Osteocyte (in vitro differentiated cells): Measurements from ENCODE around the gene GAL3ST2. TPM values are rescaled to one million over a fixed set of nuclear protein-coding genes. Genes with fewer than 3 reads are reported as not detected.

Source experiments
- DNase-seq: peaks from one replicate; pipeline ENCODE4 v3.0.0; 2021; ENCODE audit warnings: mixed read lengths; ENCODE audit not compliant: unreplicated experiment; ENCODE audit errors: extremely low spot score
- H3K27ac Mint-ChIP-seq: one replicate; pipeline ENCODE4 v1.8.0; 2021; ENCODE audit warnings: mild to moderate bottlenecking, mixed read lengths; ENCODE audit not compliant: unreplicated experiment
- H3K27me3 Mint-ChIP-seq: one replicate; pipeline ENCODE4 v1.8.0; 2021; ENCODE audit warnings: mixed read lengths; ENCODE audit not compliant: unreplicated experiment
- H3K36me3 Mint-ChIP-seq: one replicate; pipeline ENCODE4 v1.8.0; 2021; ENCODE audit warnings: mixed read lengths; ENCODE audit not compliant: unreplicated experiment
- H3K4me1 Mint-ChIP-seq: one replicate; pipeline ENCODE4 v1.8.0; 2021; ENCODE audit warnings: mixed read lengths; ENCODE audit not compliant: unreplicated experiment
- H3K4me3 Mint-ChIP-seq: one replicate; pipeline ENCODE4 v1.8.0; 2021; ENCODE audit warnings: mild to moderate bottlenecking, moderate library complexity, mixed read lengths; ENCODE audit not compliant: unreplicated experiment
- H3K9me3 Mint-ChIP-seq: one replicate; pipeline ENCODE4 v1.8.0; 2021; ENCODE audit warnings: mixed read lengths; ENCODE audit not compliant: unreplicated experiment
- total RNA-seq: library from RNA; stranded (reverse); gene quantifications from 2 replicates; pipeline ENCODE4 v1.2.1, GENCODE V29; 2021
- TF ChIP-seq, protein P1 (sequence below): fragments of 200-600 bp; sonication (generic); IDR thresholded peaks from 2 replicates; pipeline ENCODE4 v1.5.0; 2021; ENCODE audit warnings: antibody characterized with exemption, mild to moderate bottlenecking, moderate library complexity

The GAL3ST2 gene
- total RNA-seq, 1 donor from 2014 or later: 0.48 TPM

- Mint-ChIP-seq H3K9me3 (no peaks in the 10 kb centered on the region), H3K27me3 (no peaks in the 10 kb centered on the region), H3K27ac (no peak overlapping the region), H3K36me3 (peaks cover 7% of the 10 kb centered on the region), H3K4me3 (peak overlapping the region; percentile 75), H3K4me1 (peaks cover 17% of the 10 kb centered on the region)
- DNase-seq: no peak
- TF ChIP-seq, protein P1, sequence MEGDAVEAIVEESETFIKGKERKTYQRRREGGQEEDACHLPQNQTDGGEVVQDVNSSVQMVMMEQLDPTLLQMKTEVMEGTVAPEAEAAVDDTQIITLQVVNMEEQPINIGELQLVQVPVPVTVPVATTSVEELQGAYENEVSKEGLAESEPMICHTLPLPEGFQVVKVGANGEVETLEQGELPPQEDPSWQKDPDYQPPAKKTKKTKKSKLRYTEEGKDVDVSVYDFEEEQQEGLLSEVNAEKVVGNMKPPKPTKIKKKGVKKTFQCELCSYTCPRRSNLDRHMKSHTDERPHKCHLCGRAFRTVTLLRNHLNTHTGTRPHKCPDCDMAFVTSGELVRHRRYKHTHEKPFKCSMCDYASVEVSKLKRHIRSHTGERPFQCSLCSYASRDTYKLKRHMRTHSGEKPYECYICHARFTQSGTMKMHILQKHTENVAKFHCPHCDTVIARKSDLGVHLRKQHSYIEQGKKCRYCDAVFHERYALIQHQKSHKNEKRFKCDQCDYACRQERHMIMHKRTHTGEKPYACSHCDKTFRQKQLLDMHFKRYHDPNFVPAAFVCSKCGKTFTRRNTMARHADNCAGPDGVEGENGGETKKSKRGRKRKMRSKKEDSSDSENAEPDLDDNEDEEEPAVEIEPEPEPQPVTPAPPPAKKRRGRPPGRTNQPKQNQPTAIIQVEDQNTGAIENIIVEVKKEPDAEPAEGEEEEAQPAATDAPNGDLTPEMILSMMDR: no peak
Observed at GRCh38 chr2:241736111-241736510, 40.5 kb upstream of the GAL3ST2 start.

GRCh38 chr2:241738040-241738686, 38.5 kb upstream of the GAL3ST2 start:
- H3K4me1 Mint-ChIP-seq: peaks cover 17% of the 10 kb centered on the region
- H3K27ac Mint-ChIP-seq: no peak overlapping the region
- H3K36me3 Mint-ChIP-seq: peaks cover 7% of the 10 kb centered on the region
- TF ChIP-seq, protein P1: no peak
- H3K4me3 Mint-ChIP-seq: no peak overlapping the region
- no peaks in the 10 kb centered on the region for H3K27me3 Mint-ChIP-seq
- peak; percentile 81 for DNase-seq
- H3K9me3 Mint-ChIP-seq: no peaks in the 10 kb centered on the region

DNA sequence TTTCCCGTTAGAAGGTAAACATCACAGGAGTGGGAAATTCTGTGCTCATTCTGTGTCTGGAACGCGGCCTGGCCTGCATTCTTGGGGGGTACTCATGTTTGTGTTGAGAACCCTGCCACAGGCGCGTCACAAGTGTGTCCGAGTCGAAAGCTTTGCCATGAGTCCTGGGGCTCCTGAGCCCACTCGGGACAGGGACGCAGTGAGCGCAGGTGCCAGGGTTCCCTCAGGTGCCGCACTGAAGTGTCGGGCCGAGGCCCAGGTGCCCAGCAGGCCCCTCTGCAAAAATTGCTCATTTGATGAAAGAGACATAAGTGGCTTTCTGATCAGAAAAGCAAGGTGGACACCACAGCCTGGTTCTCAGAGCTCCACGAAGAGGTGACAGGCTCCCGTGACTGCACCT, 37.4 kb upstream of the GAL3ST2 start:
- no peaks in the 10 kb centered on the region for H3K9me3 Mint-ChIP-seq
- no peak overlapping the region for H3K4me3 Mint-ChIP-seq
- TF ChIP-seq, protein P1: no peak
- DNase-seq: no peak
- H3K27ac Mint-ChIP-seq: no peak overlapping the region
- H3K4me1 Mint-ChIP-seq: peaks cover 16% of the 10 kb centered on the region
- no peaks in the 10 kb centered on the region for H3K27me3 Mint-ChIP-seq
- peaks cover 10% of the 10 kb centered on the region for H3K36me3 Mint-ChIP-seq

DNA sequence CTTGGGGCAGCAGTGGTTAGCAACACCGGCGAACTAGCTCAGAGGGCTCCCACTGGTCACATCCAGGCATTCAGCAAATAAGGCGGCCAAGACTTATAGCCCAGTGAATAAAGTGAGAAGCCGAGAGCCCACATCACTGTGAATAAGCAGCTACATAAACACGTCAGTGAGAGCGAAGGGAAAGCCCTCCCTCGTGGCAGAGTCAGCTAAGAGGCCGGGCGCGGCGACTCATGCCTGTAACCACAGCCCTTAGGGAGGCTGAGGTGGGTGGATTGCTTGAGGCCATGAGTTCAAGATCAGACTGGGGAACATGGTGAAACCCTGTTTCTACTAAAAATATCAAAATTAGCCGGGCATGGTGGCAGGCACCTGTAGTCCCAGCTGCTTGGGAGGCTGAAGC, 37.0 kb upstream of the GAL3ST2 start:
- H3K27ac Mint-ChIP-seq: no peak overlapping the region
- no peak overlapping the region for H3K4me3 Mint-ChIP-seq
- no peaks in the 10 kb centered on the region for H3K9me3 Mint-ChIP-seq
- peaks cover 12% of the 10 kb centered on the region for H3K36me3 Mint-ChIP-seq
- H3K27me3 Mint-ChIP-seq: no peaks in the 10 kb centered on the region
- peaks cover 16% of the 10 kb centered on the region for H3K4me1 Mint-ChIP-seq
- DNase-seq: no peak
- TF ChIP-seq, protein P1: no peak

- Mint-ChIP-seq H3K36me3 (peaks cover 25% of the 10 kb centered on the region), H3K27me3 (no peaks in the 10 kb centered on the region), H3K27ac (no peak overlapping the region), H3K4me1 (peaks cover 12% of the 10 kb centered on the region), H3K4me3 (no peak overlapping the region), H3K9me3 (peaks cover 5% of the 10 kb centered on the region)
- TF ChIP-seq, protein P1: no peak
- no peak for DNase-seq
Observed at GRCh38 chr2:241741016-241741415, 35.6 kb upstream of the GAL3ST2 start.
